ENCODE measurements around the gene ZNF141. TPM values are rescaled to one million over a fixed set of nuclear protein-coding genes. Genes with fewer than 3 reads are reported as not detected.

The ZNF141 gene
- total RNA-seq (2014; rRNA removed) (5.4 and 6.5 TPM in 2 replicates), Bru-seq, nascent RNA (percentile 76 among the genes with signal in this experiment), BruChase-seq, experiment 1, labeled RNA remaining after a 6-hour chase (percentile 72 among the genes with signal in this experiment), BruChase-seq, experiment 2, labeled RNA remaining after a 2-hour chase (percentile 82 among the genes with signal in this experiment)
- long read RNA-seq, transcript ZNF141-201 (4 exons, 2,970 nt) = major isoform, 8 of 20 reads
- long read RNA-seq, partial matches to known transcripts = 0 of 20 reads
- long read RNA-seq, other reads (novel, unspliced or antisense) = 10 of 20 reads

DNA sequence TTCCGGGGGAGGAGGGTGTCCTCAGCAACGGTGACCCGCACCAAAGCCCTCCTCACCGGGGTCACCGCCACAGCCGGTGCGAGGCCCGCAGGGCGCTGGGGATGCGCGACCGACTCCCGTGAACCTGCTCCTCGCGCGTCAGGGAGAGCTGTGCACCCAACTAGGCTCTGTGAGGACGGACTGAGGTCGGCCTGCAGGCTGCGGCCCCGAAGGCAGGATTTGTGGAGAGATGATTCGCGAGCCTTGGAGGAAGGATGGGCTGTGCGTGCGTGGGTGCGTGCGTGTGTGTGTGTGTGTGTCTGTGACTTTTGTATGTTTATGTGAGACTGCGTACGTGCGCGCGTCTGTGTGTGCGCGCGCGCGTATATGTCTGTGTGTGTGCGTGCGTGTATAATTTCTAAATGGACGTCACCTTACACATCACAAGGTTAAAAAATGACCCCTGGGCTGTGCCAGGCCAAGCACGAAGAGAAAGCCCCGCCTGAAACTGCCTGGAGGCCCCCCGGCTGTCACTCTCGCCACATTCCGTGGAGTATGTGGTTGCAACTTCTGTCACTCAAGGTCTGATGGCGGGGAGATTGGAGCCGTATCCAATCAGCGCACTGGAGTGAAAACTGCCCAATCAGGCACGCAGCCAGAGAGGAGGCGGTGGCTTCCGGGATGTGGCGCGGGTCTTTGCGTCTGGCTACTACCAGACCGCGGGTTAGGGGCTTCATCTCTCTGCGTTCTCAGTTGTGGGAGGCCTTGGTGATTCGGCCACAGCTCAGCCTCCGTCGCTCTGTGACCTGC is at the start of gene ZNF141:
Gene ZNF141 (plus strand): TSS at position 672 of the 789 bp plus-strand sequence. CDS start 170 bp downstream, outside the sequence.
- Histone ChIP-seq H3K79me2 (ENCODE audit: low read length) (peaks cover 47% of the 10 kb centered on the region), H3K4me1 (ENCODE audit: insufficient read depth, low read length) (0 out of 2 replicates have a peak, but pooled peaks cover 3% of the 10 kb centered on the region), H3K9me2 (replicated peaks; ENCODE audit: low read length) (no peaks in the 10 kb centered on the region), H4K20me1 (ENCODE audit: low read length) (no peaks in the 10 kb centered on the region), H3K27me3 (ENCODE audit: low read length) (no peaks in the 10 kb centered on the region), H3K9ac (ENCODE audit: low read length) (peak within 1 kb of the TSS; percentile 91), H3K36me3 (ENCODE audit: low read depth, low read length) (peaks cover 33% of the 10 kb centered on the region), H3F3A (ENCODE audit: low read length, unreplicated experiment) (no peaks in the 10 kb centered on the region), H3K4me2 (ENCODE audit: low read length) (peak within 1 kb of the TSS; percentile 99), H3K27ac (ENCODE audit: low read length) (peak within 1 kb of the TSS; percentile 35), H3K4me3 (ENCODE audit: low read length) (peak within 1 kb of the TSS; percentile 93), H3K9me3 (ENCODE audit: low read length) (peaks cover 4% of the 10 kb centered on the region; the same call in 1 of the 2 replicates), H2AFZ (ENCODE audit: low read length) (peak within 1 kb of the TSS; percentile 98)
- intact Hi-C loops (cut with micrococcal nuclease) = loop anchor here (10.0 kb wide), 1 partner anchor 137 kb away; no protein-coding TSS in a partner anchor
- TSS peak; percentile 70 for BruUV-seq (replicated peaks)
- ATAC-seq = peak; percentile 92
- TF ChIP-seq, protein P1, sequence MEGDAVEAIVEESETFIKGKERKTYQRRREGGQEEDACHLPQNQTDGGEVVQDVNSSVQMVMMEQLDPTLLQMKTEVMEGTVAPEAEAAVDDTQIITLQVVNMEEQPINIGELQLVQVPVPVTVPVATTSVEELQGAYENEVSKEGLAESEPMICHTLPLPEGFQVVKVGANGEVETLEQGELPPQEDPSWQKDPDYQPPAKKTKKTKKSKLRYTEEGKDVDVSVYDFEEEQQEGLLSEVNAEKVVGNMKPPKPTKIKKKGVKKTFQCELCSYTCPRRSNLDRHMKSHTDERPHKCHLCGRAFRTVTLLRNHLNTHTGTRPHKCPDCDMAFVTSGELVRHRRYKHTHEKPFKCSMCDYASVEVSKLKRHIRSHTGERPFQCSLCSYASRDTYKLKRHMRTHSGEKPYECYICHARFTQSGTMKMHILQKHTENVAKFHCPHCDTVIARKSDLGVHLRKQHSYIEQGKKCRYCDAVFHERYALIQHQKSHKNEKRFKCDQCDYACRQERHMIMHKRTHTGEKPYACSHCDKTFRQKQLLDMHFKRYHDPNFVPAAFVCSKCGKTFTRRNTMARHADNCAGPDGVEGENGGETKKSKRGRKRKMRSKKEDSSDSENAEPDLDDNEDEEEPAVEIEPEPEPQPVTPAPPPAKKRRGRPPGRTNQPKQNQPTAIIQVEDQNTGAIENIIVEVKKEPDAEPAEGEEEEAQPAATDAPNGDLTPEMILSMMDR (conservative IDR thresholded peaks at IDR 0.05; ENCODE audit: low read depth, low read length) = no peak
- no peak for TF ChIP-seq EZH2phosphoT487 (IDR thresholded peaks at IDR 0.05; ENCODE audit: borderline replicate concordance, low read length)
- TF ChIP-seq EZH2 (IDR thresholded peaks at IDR 0.05; ENCODE audit: low read length, unreplicated experiment) = no peak
- DNase-seq = peak; percentile 93
- ChIA-PET CTCF (no interaction called here), POLR2A (ENCODE audit: unreplicated experiment) (no interaction called here)

DNA sequence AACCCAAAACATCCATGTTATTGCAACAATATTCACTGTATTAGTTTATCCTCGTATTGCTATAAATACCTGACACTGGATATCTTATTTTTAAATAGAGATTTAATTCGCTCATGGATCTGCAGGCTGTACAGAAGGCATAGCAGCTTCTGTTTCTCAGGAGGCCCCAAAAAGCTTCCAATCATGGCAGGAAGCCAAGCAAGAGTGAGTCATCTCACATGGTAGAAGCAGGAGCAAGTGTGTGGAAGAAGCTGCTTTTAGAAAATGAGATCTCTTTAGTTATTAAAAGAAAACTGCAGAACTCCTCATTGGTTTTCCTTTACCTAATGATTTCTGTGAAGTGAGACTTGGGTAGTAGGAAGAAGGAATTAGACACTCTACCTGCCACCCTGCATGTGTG is 48.7 kb upstream of the ZNF141 start:
- ATAC-seq = no peak
- no peak overlapping the region for H3K4me2 ChIP-seq (ENCODE audit: low read length)
- H3F3A ChIP-seq (ENCODE audit: low read length, unreplicated experiment) = no peaks in the 10 kb centered on the region
- H3K27me3 ChIP-seq (ENCODE audit: low read length) = no peaks in the 10 kb centered on the region
- H4K20me1 ChIP-seq (ENCODE audit: low read length) = no peaks in the 10 kb centered on the region
- ChIA-PET CTCF (no interaction called here), POLR2A (ENCODE audit: unreplicated experiment) (no interaction called here)
- H3K9ac ChIP-seq (ENCODE audit: low read length) = no peak overlapping the region
- H3K9me3 ChIP-seq (ENCODE audit: low read length) = no peaks in the 10 kb centered on the region; the same call in 1 of the 2 replicates
- no peak overlapping the region for H2AFZ ChIP-seq (ENCODE audit: low read length)
- peak; percentile 2 for DNase-seq
- no TSS peak for BruUV-seq (replicated peaks)
- no peak overlapping the region for H3K4me3 ChIP-seq (ENCODE audit: low read length)
- H3K79me2 ChIP-seq (ENCODE audit: low read length) = no peaks in the 10 kb centered on the region
- H3K9me2 ChIP-seq (replicated peaks; ENCODE audit: low read length) = no peaks in the 10 kb centered on the region
- no peak overlapping the region for H3K27ac ChIP-seq (ENCODE audit: low read length)
- TF ChIP-seq, protein P1 (conservative IDR thresholded peaks at IDR 0.05; ENCODE audit: low read depth, low read length) = no peak
- TF ChIP-seq EZH2phosphoT487 (IDR thresholded peaks at IDR 0.05; ENCODE audit: borderline replicate concordance, low read length) = no peak
- no peak for TF ChIP-seq EZH2 (IDR thresholded peaks at IDR 0.05; ENCODE audit: low read length, unreplicated experiment)
- H3K4me1 ChIP-seq (ENCODE audit: insufficient read depth, low read length) = no peaks in the 10 kb centered on the region
- intact Hi-C loops (cut with micrococcal nuclease) = no loop called here
- no peaks in the 10 kb centered on the region for H3K36me3 ChIP-seq (ENCODE audit: low read depth, low read length)
